Measurements from ENCODE around the gene SMIM38. TPM values are rescaled to one million over a fixed set of nuclear protein-coding genes. Genes with fewer than 3 reads are reported as not detected.

The SMIM38 gene
- total RNA-seq, 1 donor from 2014 or later, result 0.65 TPM

DNA sequence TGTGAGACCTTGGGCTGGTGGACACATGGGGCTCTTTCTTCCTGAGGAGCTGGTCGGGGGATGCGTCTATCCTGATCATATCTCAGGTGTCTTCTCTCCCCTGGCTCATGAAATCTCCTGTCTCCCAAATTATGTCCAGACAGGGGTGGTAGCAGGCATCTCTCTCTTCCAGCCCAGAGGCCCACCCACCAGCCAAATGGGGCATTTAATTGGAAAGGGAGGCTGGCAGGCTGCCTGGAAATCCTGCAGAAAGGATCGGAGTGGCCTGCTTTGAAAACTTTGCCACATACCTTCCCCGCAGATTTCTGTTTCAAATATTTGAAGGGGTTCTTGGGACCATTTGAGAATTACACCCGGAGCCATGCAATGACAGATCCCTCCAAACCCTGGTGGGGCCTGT lies 37.4 kb downstream of the SMIM38 start:
- H3K9me3 Mint-ChIP-seq (ENCODE audit: low read depth), result peaks cover 17% of the 10 kb centered on the region
- peaks cover 9% of the 10 kb centered on the region for H3K4me1 Mint-ChIP-seq (ENCODE audit: low read depth)
- no peak overlapping the region for H3K27ac Mint-ChIP-seq
- H3K36me3 Mint-ChIP-seq (ENCODE audit: insufficient read depth), result no peaks in the 10 kb centered on the region
- H3K4me3 Mint-ChIP-seq (ENCODE audit: low read depth), result no peak overlapping the region
- TF ChIP-seq, protein P1, sequence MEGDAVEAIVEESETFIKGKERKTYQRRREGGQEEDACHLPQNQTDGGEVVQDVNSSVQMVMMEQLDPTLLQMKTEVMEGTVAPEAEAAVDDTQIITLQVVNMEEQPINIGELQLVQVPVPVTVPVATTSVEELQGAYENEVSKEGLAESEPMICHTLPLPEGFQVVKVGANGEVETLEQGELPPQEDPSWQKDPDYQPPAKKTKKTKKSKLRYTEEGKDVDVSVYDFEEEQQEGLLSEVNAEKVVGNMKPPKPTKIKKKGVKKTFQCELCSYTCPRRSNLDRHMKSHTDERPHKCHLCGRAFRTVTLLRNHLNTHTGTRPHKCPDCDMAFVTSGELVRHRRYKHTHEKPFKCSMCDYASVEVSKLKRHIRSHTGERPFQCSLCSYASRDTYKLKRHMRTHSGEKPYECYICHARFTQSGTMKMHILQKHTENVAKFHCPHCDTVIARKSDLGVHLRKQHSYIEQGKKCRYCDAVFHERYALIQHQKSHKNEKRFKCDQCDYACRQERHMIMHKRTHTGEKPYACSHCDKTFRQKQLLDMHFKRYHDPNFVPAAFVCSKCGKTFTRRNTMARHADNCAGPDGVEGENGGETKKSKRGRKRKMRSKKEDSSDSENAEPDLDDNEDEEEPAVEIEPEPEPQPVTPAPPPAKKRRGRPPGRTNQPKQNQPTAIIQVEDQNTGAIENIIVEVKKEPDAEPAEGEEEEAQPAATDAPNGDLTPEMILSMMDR (IDR thresholded peaks at IDR 0.05; ENCODE audit: unreplicated experiment), result no peak
- H3K27me3 Mint-ChIP-seq, result peaks cover 2% of the 10 kb centered on the region
- DNase-seq (ENCODE audit: low spot score, unreplicated experiment), result no peak

DNA sequence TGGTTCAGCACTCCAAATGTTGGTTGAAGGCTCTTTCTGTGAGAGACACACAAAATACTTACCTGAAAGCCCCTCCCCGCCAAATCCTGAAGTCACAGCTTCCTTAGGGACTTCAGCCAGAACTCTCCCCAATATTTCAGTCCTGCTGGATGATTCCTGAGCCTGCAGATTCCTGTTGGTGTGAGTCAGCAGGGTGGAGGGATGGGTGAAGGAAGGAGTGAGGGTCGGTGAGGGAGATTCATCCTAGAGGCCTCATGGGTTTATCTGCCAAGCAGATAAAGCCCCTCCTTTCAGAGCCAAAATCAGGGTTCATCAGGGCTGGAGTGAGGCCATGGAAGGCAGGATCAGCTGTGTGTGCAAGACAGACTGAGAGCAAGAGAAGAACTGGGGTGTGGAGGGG lies 37.9 kb downstream of the SMIM38 start:
- peaks cover 9% of the 10 kb centered on the region for H3K4me1 Mint-ChIP-seq (ENCODE audit: low read depth)
- H3K36me3 Mint-ChIP-seq (ENCODE audit: insufficient read depth), result no peaks in the 10 kb centered on the region
- TF ChIP-seq, protein P1 (IDR thresholded peaks at IDR 0.05; ENCODE audit: unreplicated experiment), result no peak
- peaks cover 4% of the 10 kb centered on the region for H3K27me3 Mint-ChIP-seq
- no peak overlapping the region for H3K27ac Mint-ChIP-seq
- peaks cover 17% of the 10 kb centered on the region for H3K9me3 Mint-ChIP-seq (ENCODE audit: low read depth)
- H3K4me3 Mint-ChIP-seq (ENCODE audit: low read depth), result no peak overlapping the region
- DNase-seq (ENCODE audit: low spot score, unreplicated experiment), result no peak

DNA sequence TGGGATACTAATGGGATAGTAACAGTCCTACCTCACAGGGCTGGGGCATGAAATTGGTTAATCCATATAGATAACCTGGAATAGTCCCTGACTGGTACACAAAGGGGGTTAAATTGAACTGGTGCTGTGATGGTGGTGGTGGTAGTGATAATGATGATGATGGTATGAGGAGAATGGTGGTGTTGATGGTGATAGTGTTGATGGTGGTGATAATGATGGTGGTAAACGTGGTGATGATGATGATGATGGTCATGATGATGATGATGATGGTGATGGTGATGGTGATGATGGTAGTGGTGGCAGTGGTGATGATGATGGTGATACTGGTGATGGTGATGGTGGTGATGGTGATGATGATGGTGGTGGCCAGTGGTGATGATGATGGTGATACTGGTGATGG lies 38.7 kb downstream of the SMIM38 start:
- DNase-seq (ENCODE audit: low spot score, unreplicated experiment), result no peak
- peaks cover 10% of the 10 kb centered on the region for H3K9me3 Mint-ChIP-seq (ENCODE audit: low read depth)
- TF ChIP-seq, protein P1 (IDR thresholded peaks at IDR 0.05; ENCODE audit: unreplicated experiment), result no peak
- H3K27me3 Mint-ChIP-seq, result peaks cover 6% of the 10 kb centered on the region
- H3K4me1 Mint-ChIP-seq (ENCODE audit: low read depth), result peaks cover 9% of the 10 kb centered on the region
- no peaks in the 10 kb centered on the region for H3K36me3 Mint-ChIP-seq (ENCODE audit: insufficient read depth)
- H3K4me3 Mint-ChIP-seq (ENCODE audit: low read depth), result no peak overlapping the region
- H3K27ac Mint-ChIP-seq, result no peak overlapping the region

DNA sequence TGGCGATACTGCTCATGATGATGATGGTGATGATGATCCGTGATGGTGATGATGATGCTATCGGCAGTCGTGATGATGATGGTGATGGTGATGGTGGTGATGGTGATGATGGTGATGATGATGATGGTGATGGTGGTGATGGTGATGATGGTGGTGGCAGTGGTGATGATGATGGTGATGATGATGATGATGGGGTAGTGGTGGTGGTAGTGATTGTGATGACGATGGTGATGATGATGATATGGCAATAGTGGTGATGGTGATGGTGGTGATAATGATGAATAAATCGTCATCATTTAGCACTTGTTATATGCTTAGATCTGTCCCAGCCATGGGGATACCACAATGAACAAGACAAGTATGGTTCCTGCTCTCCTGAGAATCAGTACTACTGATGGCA lies 39.2 kb downstream of the SMIM38 start:
- Mint-ChIP-seq H3K4me1 (ENCODE audit: low read depth) (peaks cover 12% of the 10 kb centered on the region), H3K4me3 (ENCODE audit: low read depth) (no peak overlapping the region), H3K36me3 (ENCODE audit: insufficient read depth) (no peaks in the 10 kb centered on the region), H3K27ac (no peak overlapping the region), H3K27me3 (peaks cover 11% of the 10 kb centered on the region), H3K9me3 (ENCODE audit: low read depth) (peaks cover 10% of the 10 kb centered on the region)
- DNase-seq (ENCODE audit: low spot score, unreplicated experiment), result no peak
- TF ChIP-seq, protein P1 (IDR thresholded peaks at IDR 0.05; ENCODE audit: unreplicated experiment), result no peak

DNA sequence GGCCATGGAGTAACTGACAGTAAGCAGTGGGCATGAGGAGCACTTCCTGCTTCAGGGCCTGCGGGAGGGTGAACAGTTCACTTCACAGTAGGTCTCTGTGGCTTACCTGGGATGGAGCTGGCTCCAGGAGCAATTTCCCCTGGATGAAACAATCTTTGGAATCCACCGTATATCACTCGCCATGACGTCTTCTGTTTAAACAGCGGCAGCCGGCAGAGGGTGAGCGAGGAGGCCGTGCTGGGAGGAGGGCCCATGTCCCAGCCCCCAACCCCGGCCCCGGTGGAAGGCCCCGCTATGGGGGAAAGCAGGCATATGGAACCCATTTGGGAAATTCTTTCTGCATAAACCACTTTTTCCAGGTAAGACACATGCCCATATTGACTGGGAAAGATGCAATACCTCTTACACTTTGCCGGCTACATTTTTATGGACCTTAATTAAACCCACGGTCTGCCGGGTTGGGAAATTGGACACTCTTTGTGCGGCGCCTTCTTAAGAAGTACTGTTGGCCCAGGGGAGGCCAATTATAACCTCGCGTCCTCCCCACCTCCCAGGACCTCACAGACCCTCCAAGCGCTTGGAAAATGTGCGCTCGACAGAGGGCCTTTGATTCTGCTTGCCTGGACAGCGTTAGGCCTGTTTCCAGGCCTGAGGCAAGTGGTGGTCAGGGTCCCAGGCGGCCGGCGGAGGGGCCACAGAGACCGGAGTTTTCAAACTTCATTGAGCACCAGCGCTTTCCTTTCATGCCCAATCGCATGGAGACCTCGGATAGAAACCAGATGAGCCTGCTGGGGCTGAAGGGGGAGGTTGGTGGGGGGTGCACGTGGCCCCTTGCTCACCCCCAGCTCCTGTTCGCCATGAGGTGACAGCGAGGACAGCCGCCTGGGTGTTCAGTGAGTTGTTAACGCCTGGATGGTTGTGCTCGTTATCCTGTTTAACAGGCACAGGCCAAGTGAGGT lies 40.4 kb downstream of the SMIM38 start:
- TF ChIP-seq, protein P1 (IDR thresholded peaks at IDR 0.05; ENCODE audit: unreplicated experiment), result no peak
- Mint-ChIP-seq H3K27me3 (peaks cover 12% of the 10 kb centered on the region), H3K4me3 (ENCODE audit: low read depth) (no peak overlapping the region), H3K27ac (no peak overlapping the region), H3K36me3 (ENCODE audit: insufficient read depth) (no peaks in the 10 kb centered on the region), H3K4me1 (ENCODE audit: low read depth) (peaks cover 14% of the 10 kb centered on the region), H3K9me3 (ENCODE audit: low read depth) (peaks cover 10% of the 10 kb centered on the region)
- no peak for DNase-seq (ENCODE audit: low spot score, unreplicated experiment)

All from progenitor cell of endocrine pancreas (in vitro differentiated cells).